H9 (cell line): ENCODE results near the gene EPSTI1. TPM values are rescaled to one million over a fixed set of nuclear protein-coding genes. Genes with fewer than 3 reads are reported as not detected.

Experiments used
- DNase-seq: peaks from one replicate; pipeline ENCODE4 v3.0.0-alpha.2; 2017
- H2AFZ ChIP-seq: one replicate; pipeline ENCODE4 v1.6.1; 2013; ENCODE audit warnings: mild to moderate bottlenecking, low read length, control low read depth, moderate library complexity
- H2AK5ac ChIP-seq: 2 replicates; pipeline ENCODE4 v1.6.1; 2013; ENCODE audit warnings: low read length, control low read depth, mixed read lengths; ENCODE audit not compliant: insufficient read length
- H2BK120ac ChIP-seq: one replicate; pipeline ENCODE4 v1.6.1; 2013; ENCODE audit warnings: low read depth, mild to moderate bottlenecking, low read length, control low read depth, inconsistent platforms; ENCODE audit not compliant: poor library complexity, severe bottlenecking
- H2BK12ac ChIP-seq: 2 replicates; pipeline ENCODE4 v1.6.1; 2013; ENCODE audit warnings: low read length, control low read depth, mixed read lengths, low read depth; ENCODE audit not compliant: insufficient read length
- H2BK15ac ChIP-seq: 2 replicates; pipeline ENCODE4 v1.6.1; 2013; ENCODE audit warnings: low read depth, low read length, control low read depth
- H2BK20ac ChIP-seq: one replicate; pipeline ENCODE4 v1.6.1; 2013; ENCODE audit warnings: low read depth, mild to moderate bottlenecking, low read length, control low read depth, inconsistent platforms; ENCODE audit not compliant: poor library complexity, severe bottlenecking
- H2BK5ac ChIP-seq: 2 replicates; pipeline ENCODE4 v1.6.1; 2013; ENCODE audit warnings: low read length, control low read depth, mixed read lengths; ENCODE audit not compliant: insufficient read length
- H3K14ac ChIP-seq: 2 replicates; pipeline ENCODE4 v1.6.1; 2013; ENCODE audit warnings: low read length, control low read depth; ENCODE audit not compliant: insufficient read depth
- H3K18ac ChIP-seq: 2 replicates; pipeline ENCODE4 v1.6.1; 2013; ENCODE audit warnings: low read depth, mild to moderate bottlenecking, mixed read lengths, low read length, control low read depth; ENCODE audit not compliant: insufficient read length
- H3K23ac ChIP-seq: 2 replicates; pipeline ENCODE4 v1.6.1; 2013; ENCODE audit warnings: low read length, control low read depth, mixed read lengths, low read depth; ENCODE audit not compliant: insufficient read length
- H3K23me2 ChIP-seq: 2 replicates; pipeline ENCODE4 v1.6.1; 2013; ENCODE audit warnings: low read depth, mild to moderate bottlenecking, mixed read lengths, low read length, control low read depth; ENCODE audit not compliant: insufficient read length, poor library complexity, severe bottlenecking
- H3K27ac ChIP-seq: 2 replicates; pipeline ENCODE4 v1.5.1; 2013; ENCODE audit warnings: low read length, control low read depth, mixed read lengths, low read depth; ENCODE audit not compliant: insufficient read length
- H3K27me3 ChIP-seq: 2 replicates; pipeline ENCODE4 v1.6.1; 2013; ENCODE audit warnings: low read length, control low read depth, inconsistent platforms; ENCODE audit not compliant: insufficient read depth
- H3K4ac ChIP-seq: 2 replicates; pipeline ENCODE4 v1.6.1; 2013; ENCODE audit warnings: low read depth, mild to moderate bottlenecking, control low read depth, inconsistent platforms, low read length, moderate library complexity
- H3K4me1 ChIP-seq: 2 replicates; pipeline ENCODE4 v1.6.1; 2013; ENCODE audit warnings: low read length, control low read depth, inconsistent platforms; ENCODE audit not compliant: insufficient read depth
- H3K4me2 ChIP-seq: 2 replicates; pipeline ENCODE4 v1.6.1; 2013; ENCODE audit warnings: low read length, control low read depth, mixed read lengths; ENCODE audit not compliant: insufficient read length, insufficient read depth
- H3K56ac ChIP-seq: 2 replicates; pipeline ENCODE4 v1.6.1; 2013; ENCODE audit warnings: low read depth, mild to moderate bottlenecking, mixed read lengths, low read length, control low read depth; ENCODE audit not compliant: insufficient read length
- H3K79me1 ChIP-seq: 2 replicates; pipeline ENCODE4 v1.6.1; 2013; ENCODE audit warnings: low read depth, mild to moderate bottlenecking, moderate library complexity, low read length, control low read depth, inconsistent platforms; ENCODE audit not compliant: insufficient read depth, poor library complexity, severe bottlenecking
- H3K79me2 ChIP-seq: 2 replicates; pipeline ENCODE4 v1.6.1; 2013; ENCODE audit warnings: low read length, control low read depth, inconsistent platforms; ENCODE audit not compliant: insufficient read depth
- H3K9ac ChIP-seq: 2 replicates; pipeline ENCODE4 v1.6.1; 2013; ENCODE audit warnings: low read length, control low read depth, mixed read lengths; ENCODE audit not compliant: insufficient read length; ENCODE audit errors: extremely low read depth
- H3K9me3 ChIP-seq: one replicate; pipeline ENCODE4 v1.6.1; 2013; ENCODE audit warnings: low read depth, low read length, inconsistent platforms; ENCODE audit not compliant: control insufficient read depth
- H3T11ph ChIP-seq: one replicate; pipeline ENCODE4 v1.6.1; 2013; ENCODE audit warnings: mild to moderate bottlenecking, low read length, control low read depth, inconsistent platforms
- H4K20me1 ChIP-seq: one replicate; pipeline ENCODE4 v1.6.1; 2013; ENCODE audit not compliant: control insufficient read depth, insufficient read length, insufficient read depth
- H4K5ac ChIP-seq: 2 replicates; pipeline ENCODE4 v1.6.1; 2013; ENCODE audit warnings: low read depth, mild to moderate bottlenecking, mixed read lengths, low read length, control low read depth; ENCODE audit not compliant: insufficient read length
- H4K8ac ChIP-seq: replicated peaks from 2 replicates; pipeline ENCODE4 v1.6.1; 2013; ENCODE audit warnings: low read length, control low read depth, mixed read lengths, low read depth; ENCODE audit not compliant: insufficient read length
- H4K91ac ChIP-seq: 2 replicates; pipeline ENCODE4 v1.6.1; 2013; ENCODE audit warnings: low read depth, mild to moderate bottlenecking, moderate library complexity, mixed read lengths, low read length, control low read depth; ENCODE audit not compliant: insufficient read length
- H3K27ac Mint-ChIP-seq, 3 experiments: 2 replicates in 2 of 3; 3 replicates in 1 of 3; pipeline ENCODE4 v1.8.0; 2020 to 2021; ENCODE audit warnings: mixed read lengths in 3 of 3, mild to moderate bottlenecking in 1 of 3, moderate library complexity in 1 of 3
- H3K27me3 Mint-ChIP-seq: 2 replicates; pipeline ENCODE4 v1.8.0; 2021; ENCODE audit warnings: low read depth, mild to moderate bottlenecking, moderate library complexity, mixed read lengths
- H3K36me3 Mint-ChIP-seq, 3 experiments: 2 replicates in 2 of 3; 3 replicates in 1 of 3; pipeline ENCODE4 v1.8.0; 2020 to 2021; ENCODE audit warnings: low read depth in 3 of 3, mixed read lengths in 3 of 3; ENCODE audit not compliant: insufficient read depth in 1 of 3
- H3K4me1 Mint-ChIP-seq, 2 experiments: 2 replicates each; pipeline ENCODE4 v1.8.0; 2020; ENCODE audit warnings: mixed read lengths in 2 of 2
- H3K4me3 Mint-ChIP-seq, 2 experiments: 2 replicates in 1 of 2; 3 replicates in 1 of 2; pipeline ENCODE4 v1.8.0; 2020 to 2021; ENCODE audit warnings: mild to moderate bottlenecking in 2 of 2, mixed read lengths in 2 of 2, moderate library complexity in 1 of 2
- H3K9me3 Mint-ChIP-seq, 2 experiments: 2 replicates in 1 of 2; 3 replicates in 1 of 2; pipeline ENCODE4 v1.8.0; 2020; ENCODE audit warnings: mild to moderate bottlenecking in 2 of 2, mixed read lengths in 2 of 2, moderate library complexity in 1 of 2
- WGBS: extraction: QIAGEN DNeasy Blood & Tissue Kit; methylation state at CpG from one replicate; pipeline ENCODE4 v1.1.7; 2013; ENCODE audit warnings: missing lambda C conversion rate, low lambda C conversion rate, mixed read lengths; ENCODE audit not compliant: insufficient read length; ENCODE audit errors: extremely low coverage; 5-methylcytosine and 5-hydroxymethylcytosine counted together
- total RNA-seq: library from RNA; stranded (reverse); gene quantifications from 2 replicates; pipeline ENCODE4 v1.2.1, GENCODE V29; 2021
- TF ChIP-seq, protein P1 (sequence below): fragments of 200-600 bp; sonication (generic); conservative IDR thresholded peaks from 3 replicates; pipeline ENCODE4 v1.8.0; 2021; ENCODE audit warnings: antibody characterized with exemption, mild to moderate bottlenecking

The EPSTI1 gene
- total RNA-seq, 1 experiment from 2014 or later: 0.70 TPM

DNA sequence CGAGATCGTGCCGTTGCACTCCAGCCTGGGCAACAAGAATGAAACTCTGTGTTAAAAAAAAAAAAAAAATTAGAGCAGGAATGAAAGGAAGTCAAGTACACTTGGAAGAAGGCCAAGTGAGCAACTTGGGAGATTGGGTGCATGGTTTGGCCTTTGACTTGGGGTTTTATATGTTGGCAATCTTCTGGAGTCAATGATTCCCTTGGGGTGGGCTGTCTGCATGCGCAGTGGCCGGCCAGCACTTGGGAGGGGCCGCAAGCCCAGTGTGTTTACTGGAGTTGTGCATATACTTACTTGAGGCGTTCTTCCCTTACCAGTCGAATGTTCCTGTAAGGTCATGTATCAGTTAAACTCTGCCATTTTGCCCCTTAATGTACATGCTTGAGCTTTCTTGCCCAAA, 106.7 kb downstream of the EPSTI1 start:
- no peak for DNase-seq
- no peaks in the 10 kb centered on the region; the same call in 1 of the 2 replicates for H3K27me3 Mint-ChIP-seq
- H3K4me1 Mint-ChIP-seq: peaks cover 14 to 20% of the 10 kb centered on the region in 2 experiments
- Histone ChIP-seq H4K91ac (no peak overlapping the region), H3K23me2 (no peaks in the 10 kb centered on the region), H4K5ac (no peak overlapping the region), H3K79me1 (no peaks in the 10 kb centered on the region), H2AFZ (no peak overlapping the region), H2BK5ac (no peak overlapping the region), H3K4me2 (no peak overlapping the region), H3K14ac (no peak overlapping the region), H3K27ac (no peak overlapping the region), H3K9ac (no peak overlapping the region), H3K27me3 (no peaks in the 10 kb centered on the region), H3T11ph (no peak overlapping the region), H2BK20ac (no peak overlapping the region), H4K20me1 (no peaks in the 10 kb centered on the region), H3K18ac (no peak overlapping the region), H2AK5ac (no peak overlapping the region), H2BK120ac (no peak overlapping the region), H3K79me2 (no peaks in the 10 kb centered on the region), H3K56ac (no peak overlapping the region), H3K9me3 (no peaks in the 10 kb centered on the region), H3K4ac (no peak overlapping the region), H4K8ac (no peak overlapping the region), H2BK12ac (no peak overlapping the region), H2BK15ac (no peak overlapping the region), H3K4me1 (peaks cover 7% of the 10 kb centered on the region; the same call in 1 of the 2 replicates), H3K23ac (no peak overlapping the region)
- no CpG with 5 or more reads among the region's 8 CpGs for WGBS
- H3K36me3 Mint-ChIP-seq: no peaks in the 10 kb centered on the region; a peak in 1 of 7 replicates
- H3K27ac Mint-ChIP-seq: no peak overlapping the region; a peak in 1 of 7 replicates
- TF ChIP-seq, protein P1, sequence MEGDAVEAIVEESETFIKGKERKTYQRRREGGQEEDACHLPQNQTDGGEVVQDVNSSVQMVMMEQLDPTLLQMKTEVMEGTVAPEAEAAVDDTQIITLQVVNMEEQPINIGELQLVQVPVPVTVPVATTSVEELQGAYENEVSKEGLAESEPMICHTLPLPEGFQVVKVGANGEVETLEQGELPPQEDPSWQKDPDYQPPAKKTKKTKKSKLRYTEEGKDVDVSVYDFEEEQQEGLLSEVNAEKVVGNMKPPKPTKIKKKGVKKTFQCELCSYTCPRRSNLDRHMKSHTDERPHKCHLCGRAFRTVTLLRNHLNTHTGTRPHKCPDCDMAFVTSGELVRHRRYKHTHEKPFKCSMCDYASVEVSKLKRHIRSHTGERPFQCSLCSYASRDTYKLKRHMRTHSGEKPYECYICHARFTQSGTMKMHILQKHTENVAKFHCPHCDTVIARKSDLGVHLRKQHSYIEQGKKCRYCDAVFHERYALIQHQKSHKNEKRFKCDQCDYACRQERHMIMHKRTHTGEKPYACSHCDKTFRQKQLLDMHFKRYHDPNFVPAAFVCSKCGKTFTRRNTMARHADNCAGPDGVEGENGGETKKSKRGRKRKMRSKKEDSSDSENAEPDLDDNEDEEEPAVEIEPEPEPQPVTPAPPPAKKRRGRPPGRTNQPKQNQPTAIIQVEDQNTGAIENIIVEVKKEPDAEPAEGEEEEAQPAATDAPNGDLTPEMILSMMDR: no peak
- H3K9me3 Mint-ChIP-seq: no peaks in the 10 kb centered on the region
- H3K4me3 Mint-ChIP-seq: no peak overlapping the region
